Chondrocyte (in vitro differentiated cells): Measurements from ENCODE around the gene JARID2. TPM values are rescaled to one million over a fixed set of nuclear protein-coding genes. Genes with fewer than 3 reads are reported as not detected.

ENCODE experiments used
- DNase-seq: peaks from one replicate; pipeline ENCODE4 v3.0.0; 2021; ENCODE audit warnings: mixed read lengths, low spot score
- H3K27ac Mint-ChIP-seq: one replicate; pipeline ENCODE4 v1.8.0; 2021; ENCODE audit warnings: mild to moderate bottlenecking, moderate library complexity, mixed read lengths; ENCODE audit not compliant: unreplicated experiment
- H3K27me3 Mint-ChIP-seq: 2 replicates; pipeline ENCODE4 v1.8.0; 2021; ENCODE audit warnings: low read depth, mixed read lengths
- H3K36me3 Mint-ChIP-seq: 2 replicates; pipeline ENCODE4 v1.8.0; 2021; ENCODE audit warnings: low read depth, mixed read lengths
- H3K4me1 Mint-ChIP-seq: 2 replicates; pipeline ENCODE4 v1.8.0; 2021; ENCODE audit warnings: low read depth, mild to moderate bottlenecking, mixed read lengths
- H3K4me3 Mint-ChIP-seq: one replicate; pipeline ENCODE4 v1.8.0; 2021; ENCODE audit warnings: mild to moderate bottlenecking, moderate library complexity, mixed read lengths; ENCODE audit not compliant: unreplicated experiment
- H3K9me3 Mint-ChIP-seq: 2 replicates; pipeline ENCODE4 v1.8.0; 2021; ENCODE audit warnings: low read depth, mixed read lengths
- total RNA-seq: library from RNA; stranded (reverse); gene quantifications from 3 replicates; pipeline ENCODE4 v1.2.1, GENCODE V29; 2021
- TF ChIP-seq, protein P1 (sequence below): fragments of 200-600 bp; sonication (generic); IDR thresholded peaks from 2 replicates; pipeline ENCODE4 v1.5.0; 2021; ENCODE audit warnings: antibody characterized with exemption, mild to moderate bottlenecking, moderate library complexity

JARID2 gene
- total RNA-seq, 1 donor from 2014 or later: 9.9 TPM

DNA sequence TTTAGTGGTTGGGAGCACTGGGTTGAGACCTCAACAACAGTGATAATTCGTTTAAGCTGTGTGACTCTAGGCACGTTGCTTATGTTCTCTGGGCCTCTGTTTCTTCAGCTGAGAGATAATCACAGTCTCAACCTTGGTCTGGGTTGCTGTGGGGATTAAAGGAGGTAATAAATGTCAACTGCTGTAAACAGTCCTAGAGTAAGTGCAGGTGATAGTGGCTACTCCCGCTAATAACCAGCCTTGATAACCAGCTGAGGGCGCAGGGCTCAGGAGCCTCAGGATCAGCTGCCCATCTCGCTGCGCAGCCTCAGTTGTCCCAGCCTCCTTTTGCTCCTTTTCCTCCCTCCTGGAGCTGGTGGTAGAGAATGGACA, 58.0 kb downstream of the JARID2 start:
- H3K4me3 Mint-ChIP-seq: no peak overlapping the region
- H3K36me3 Mint-ChIP-seq: no peaks in the 10 kb centered on the region
- TF ChIP-seq, protein P1, sequence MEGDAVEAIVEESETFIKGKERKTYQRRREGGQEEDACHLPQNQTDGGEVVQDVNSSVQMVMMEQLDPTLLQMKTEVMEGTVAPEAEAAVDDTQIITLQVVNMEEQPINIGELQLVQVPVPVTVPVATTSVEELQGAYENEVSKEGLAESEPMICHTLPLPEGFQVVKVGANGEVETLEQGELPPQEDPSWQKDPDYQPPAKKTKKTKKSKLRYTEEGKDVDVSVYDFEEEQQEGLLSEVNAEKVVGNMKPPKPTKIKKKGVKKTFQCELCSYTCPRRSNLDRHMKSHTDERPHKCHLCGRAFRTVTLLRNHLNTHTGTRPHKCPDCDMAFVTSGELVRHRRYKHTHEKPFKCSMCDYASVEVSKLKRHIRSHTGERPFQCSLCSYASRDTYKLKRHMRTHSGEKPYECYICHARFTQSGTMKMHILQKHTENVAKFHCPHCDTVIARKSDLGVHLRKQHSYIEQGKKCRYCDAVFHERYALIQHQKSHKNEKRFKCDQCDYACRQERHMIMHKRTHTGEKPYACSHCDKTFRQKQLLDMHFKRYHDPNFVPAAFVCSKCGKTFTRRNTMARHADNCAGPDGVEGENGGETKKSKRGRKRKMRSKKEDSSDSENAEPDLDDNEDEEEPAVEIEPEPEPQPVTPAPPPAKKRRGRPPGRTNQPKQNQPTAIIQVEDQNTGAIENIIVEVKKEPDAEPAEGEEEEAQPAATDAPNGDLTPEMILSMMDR: no peak
- DNase-seq: no peak
- no peaks in the 10 kb centered on the region for H3K9me3 Mint-ChIP-seq
- no peak overlapping the region for H3K27ac Mint-ChIP-seq
- H3K27me3 Mint-ChIP-seq: no peaks in the 10 kb centered on the region
- H3K4me1 Mint-ChIP-seq: peaks cover 31% of the 10 kb centered on the region

DNA sequence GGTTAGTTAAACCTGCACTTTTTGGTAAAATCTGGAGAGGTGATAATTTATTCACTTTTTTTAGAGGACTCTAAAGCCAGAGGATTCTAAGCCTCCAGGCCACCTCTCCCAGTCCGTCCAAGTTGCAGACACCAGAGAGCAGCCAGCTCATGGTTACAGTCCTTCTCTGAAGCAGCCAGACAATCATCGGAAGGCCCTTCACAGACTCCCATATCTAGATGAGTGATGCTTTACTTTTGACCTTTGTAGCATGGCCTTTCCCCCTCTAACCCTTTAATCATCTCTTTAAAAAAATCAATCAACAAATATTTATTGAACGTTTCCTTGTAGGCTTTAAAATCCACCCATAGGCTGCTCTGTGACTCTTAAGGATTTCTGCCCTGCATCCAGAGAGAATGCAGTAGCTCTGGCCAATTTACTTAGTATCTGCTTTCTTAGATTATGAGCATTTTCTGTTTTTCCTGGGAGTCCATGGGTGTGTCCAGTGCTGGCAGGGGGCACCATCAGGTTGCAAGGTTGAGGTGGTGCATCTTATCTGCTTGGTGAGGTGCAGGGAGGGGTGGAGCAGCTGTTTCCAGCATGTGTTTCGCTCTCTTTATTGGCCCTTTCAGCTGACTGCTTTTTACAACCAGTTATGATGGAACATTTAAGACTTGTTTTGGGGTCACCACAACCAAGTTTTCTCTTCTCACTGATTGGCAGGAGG, 58.6 kb downstream of the JARID2 start:
- Mint-ChIP-seq H3K27ac (no peak overlapping the region), H3K27me3 (no peaks in the 10 kb centered on the region), H3K4me1 (peaks cover 30% of the 10 kb centered on the region), H3K4me3 (no peak overlapping the region), H3K36me3 (no peaks in the 10 kb centered on the region), H3K9me3 (no peaks in the 10 kb centered on the region)
- no peak for DNase-seq
- TF ChIP-seq, protein P1: no peak

DNA sequence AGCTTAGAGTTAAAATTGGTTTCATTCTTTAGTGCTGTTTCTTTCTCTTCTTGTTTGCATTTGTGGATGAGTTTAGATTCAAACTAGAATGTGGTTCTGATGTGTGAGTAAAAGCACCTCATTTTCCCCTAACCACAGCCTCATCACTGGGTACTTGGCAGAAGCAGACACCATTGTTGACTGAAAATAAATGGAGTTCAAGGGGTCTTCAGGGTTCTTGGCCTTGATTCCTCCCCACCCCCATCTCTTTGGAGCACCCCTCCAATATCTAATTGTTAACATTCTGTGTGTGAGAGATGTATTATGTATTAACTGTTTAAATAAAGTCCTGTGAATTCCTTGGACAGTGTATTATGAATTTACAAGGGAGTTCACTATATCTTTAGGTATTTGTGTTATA, 59.6 kb downstream of the JARID2 start:
- Mint-ChIP-seq H3K36me3 (no peaks in the 10 kb centered on the region), H3K9me3 (no peaks in the 10 kb centered on the region), H3K4me1 (peaks cover 23% of the 10 kb centered on the region), H3K27me3 (no peaks in the 10 kb centered on the region), H3K4me3 (no peak overlapping the region), H3K27ac (no peak overlapping the region)
- DNase-seq: no peak
- TF ChIP-seq, protein P1: no peak

DNA sequence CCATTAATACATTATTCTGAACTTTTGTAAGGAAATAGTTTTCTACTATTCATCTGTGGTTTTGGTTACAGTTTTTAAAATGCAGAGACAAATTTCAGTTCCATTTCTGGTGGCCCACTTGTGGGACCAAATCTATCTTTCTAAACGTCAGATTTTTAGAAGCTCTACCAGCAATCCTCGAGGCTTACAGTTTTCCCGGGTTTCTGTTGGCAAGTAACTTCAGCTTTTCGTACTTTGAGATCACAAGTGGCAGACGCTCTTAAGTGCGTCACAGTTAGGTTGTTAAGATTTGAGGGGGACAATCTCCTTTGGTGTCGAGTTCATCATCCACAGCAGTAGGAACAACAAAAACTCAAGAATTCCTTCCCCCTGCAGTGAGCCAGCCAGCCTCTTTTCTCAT, 60.0 kb downstream of the JARID2 start:
- TF ChIP-seq, protein P1: no peak

DNA sequence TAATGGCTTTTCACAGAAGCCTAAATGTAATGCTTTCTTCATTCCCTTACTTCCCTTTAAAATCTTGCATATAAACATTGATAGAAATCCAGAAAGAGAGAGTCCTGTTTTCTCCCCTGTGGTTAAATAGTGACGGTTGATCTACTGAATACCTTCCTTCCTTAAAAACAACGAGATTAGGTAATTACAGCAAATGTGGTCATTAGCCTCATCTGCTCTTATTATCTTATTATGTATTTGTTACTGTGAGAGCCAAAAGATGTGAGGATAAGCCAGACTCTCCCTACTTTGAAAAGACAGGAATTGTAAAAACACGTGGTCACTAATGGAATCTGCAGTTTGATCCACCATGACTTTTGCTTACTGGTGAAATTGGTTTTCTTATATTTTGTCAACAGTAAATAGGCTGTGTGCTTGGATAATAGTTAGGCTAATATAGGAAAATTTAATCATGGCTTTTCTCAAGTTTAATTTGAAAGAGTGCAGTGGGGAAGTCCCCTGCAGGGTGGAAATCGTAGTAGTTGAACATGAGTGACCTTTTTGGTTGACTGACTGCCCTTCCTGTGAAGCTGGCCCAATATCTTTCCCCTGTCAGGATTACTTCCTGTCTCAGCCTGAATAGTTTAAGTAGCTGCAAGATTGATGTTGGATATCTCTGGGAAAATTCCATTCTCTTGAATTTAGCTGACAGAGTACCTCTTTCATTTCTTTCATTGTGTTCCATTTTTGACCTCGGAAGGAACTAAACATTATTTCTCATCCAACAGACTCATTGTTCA, 62.8 kb downstream of the JARID2 start:
- Mint-ChIP-seq H3K27me3 (no peaks in the 10 kb centered on the region), H3K36me3 (no peaks in the 10 kb centered on the region), H3K9me3 (no peaks in the 10 kb centered on the region), H3K4me1 (peaks cover 38% of the 10 kb centered on the region), H3K27ac (peak overlapping the region; percentile 1), H3K4me3 (no peak overlapping the region)
- DNase-seq: no peak
- TF ChIP-seq, protein P1: no peak

More for the DNA sequence above, 60.0 kb downstream of the JARID2 start:
- Mint-ChIP-seq H3K4me3 (no peak overlapping the region), H3K27me3 (no peaks in the 10 kb centered on the region), H3K9me3 (no peaks in the 10 kb centered on the region), H3K4me1 (peaks cover 26% of the 10 kb centered on the region), H3K36me3 (no peaks in the 10 kb centered on the region), H3K27ac (no peak overlapping the region)
- no peak for DNase-seq
